ENCODE results near the gene ZNF865. TPM values are rescaled to one million over a fixed set of nuclear protein-coding genes. Genes with fewer than 3 reads are reported as not detected.

The ZNF865 gene
- total and polyA plus RNA-seq, 10 of the 15 experiments (the other 5 are each of a cell fraction or from before 2014, with no cell fraction given) = 0.02 to 18.3 (median 0.90) TPM

GRCh38 chr19:55635856-55636440 is 30.5 kb downstream of the ZNF865 start:
- SMC1A ChIA-PET (ENCODE audit: uncharacterized antibody, unreplicated experiment) = interaction anchor here (1.2 to 2.5 kb wide), 5 partner anchors 10 to 37 kb away, joined by 3 to 11 read pairs (median 5); partner anchors contain the start of genes CCDC106, FIZ1 and U2AF2
- no peak overlapping the region for H2AFZ ChIP-seq (ENCODE audit: control insufficient read depth, low read depth, low read length)
- H3K79me2 ChIP-seq (ENCODE audit: control insufficient read depth, insufficient read depth, low read length) = peaks cover 44% of the 10 kb centered on the region
- CTCF ChIA-PET = interaction anchor here (1.2 to 7.7 kb wide), 4 partner anchors 12 to 121 kb away, joined by 3 to 65 read pairs (median 22); partner anchors contain the start of genes CCDC106 and ZNF865
- peak overlapping the region; percentile 100 for H3K9ac ChIP-seq (ENCODE audit: control insufficient read depth, insufficient read depth, low read length)
- TF ChIP-seq POLR2AphosphoS5 (IDR thresholded peaks at IDR 0.05; ENCODE audit: low read length) (peak; percentile 54; the same call in 1 of the 2 replicates), CREM (IDR thresholded peaks at IDR 0.05; ENCODE audit: low read depth) (no peak), SPI1 (IDR thresholded peaks at IDR 0.05; ENCODE audit: borderline replicate concordance, insufficient read depth, low read depth, low read length) (peak; percentile 25; the same call in 1 of the 2 replicates)
- no peaks in the 10 kb centered on the region for H3K9me3 ChIP-seq (replicated peaks; ENCODE audit: control insufficient read depth, insufficient read depth, low read length)
- no peak for FAIRE-seq
- peak overlapping the region; percentile 99 for H3K27ac ChIP-seq (ENCODE audit: control insufficient read depth, insufficient read depth)
- no peaks in the 10 kb centered on the region for H3K27me3 ChIP-seq (replicated peaks in 1 of 2; ENCODE audit: control insufficient read depth in 2 of 2, insufficient read depth in 2 of 2, low read length in 1 of 2)
- ATAC-seq = no peak
- in situ Hi-C loops (cut with MboI) (no loop called here), intact Hi-C loops (cut with micrococcal nuclease; ENCODE audit: unreplicated experiment) (loop anchor here (10.0 kb wide), 1 partner anchor 439 kb away; no protein-coding TSS in a partner anchor)
- 24% methylated on average over 7 of the region's 7 CpGs for WGBS (ENCODE audit: insufficient coverage, insufficient replicate concordance, low lambda C conversion rate, missing lambda C conversion rate)
- DNase-seq (ENCODE audit: low read depth, low spot score) = no peak
- no peaks in the 10 kb centered on the region for H3K36me3 ChIP-seq (ENCODE audit: control insufficient read depth in 2 of 2, insufficient read depth in 2 of 2, low read length in 1 of 2)
- peak overlapping the region; percentile 91 for H3K4me2 ChIP-seq (ENCODE audit: control insufficient read depth, insufficient read depth)
- POLR2A ChIA-PET = interaction anchor here (0.7 to 4.5 kb wide), 3 partner anchors 12 to 21 kb away, joined by 3 to 28 read pairs (median 12); partner anchors contain the start of genes CCDC106 and U2AF2
- H3K4me1 ChIP-seq (ENCODE audit: control insufficient read depth, insufficient read depth, low read length) = peaks cover 39% of the 10 kb centered on the region
- peak overlapping the region; percentile 92 for H3K4me3 ChIP-seq
- TSS peak; percentile 79 for BruUV-seq (replicated peaks)
- RAD21 ChIA-PET (ENCODE audit: unreplicated experiment) = interaction anchor here (1.3 kb wide), 1 partner anchor 11 kb away, joined by 3 read pairs; no protein-coding TSS in a partner anchor
- no peaks in the 10 kb centered on the region for H4K20me1 ChIP-seq (ENCODE audit: control insufficient read depth, insufficient read depth)

- H3K9ac ChIP-seq (ENCODE audit: control insufficient read depth, insufficient read depth, low read length) = peak overlapping the region; percentile 16; the same call in 1 of the 2 replicates
- H3K79me2 ChIP-seq (ENCODE audit: control insufficient read depth, insufficient read depth, low read length) = peaks cover 49% of the 10 kb centered on the region
- H3K4me2 ChIP-seq (ENCODE audit: control insufficient read depth, insufficient read depth) = peak overlapping the region; percentile 91
- SMC1A ChIA-PET (ENCODE audit: uncharacterized antibody, unreplicated experiment) = interaction anchor here (1.2 to 2.5 kb wide), 5 partner anchors 11 to 38 kb away, joined by 3 to 11 read pairs (median 5); partner anchors contain the start of genes CCDC106, FIZ1 and U2AF2
- in situ Hi-C loops (cut with MboI) = no loop called here
- H3K4me1 ChIP-seq (ENCODE audit: control insufficient read depth, insufficient read depth, low read length) = peaks cover 38% of the 10 kb centered on the region
- FAIRE-seq = no peak
- H3K9me3 ChIP-seq (replicated peaks; ENCODE audit: control insufficient read depth, insufficient read depth, low read length) = no peaks in the 10 kb centered on the region
- H3K27ac ChIP-seq (ENCODE audit: control insufficient read depth, insufficient read depth) = no peak overlapping the region
- no peaks in the 10 kb centered on the region for H4K20me1 ChIP-seq (ENCODE audit: control insufficient read depth, insufficient read depth)
- no peak for ATAC-seq
- WGBS (ENCODE audit: insufficient coverage, insufficient replicate concordance, low lambda C conversion rate, missing lambda C conversion rate) = 60% methylated on average over 4 of the region's 4 CpGs
- H3K27me3 ChIP-seq (replicated peaks in 1 of 2; ENCODE audit: control insufficient read depth in 2 of 2, insufficient read depth in 2 of 2, low read length in 1 of 2) = no peaks in the 10 kb centered on the region
- RAD21 ChIA-PET (ENCODE audit: unreplicated experiment) = interaction anchor here (1.3 kb wide), 1 partner anchor 11 kb away, joined by 3 read pairs; no protein-coding TSS in a partner anchor
- POLR2A ChIA-PET = interaction anchor here (0.5 to 4.5 kb wide), 3 partner anchors 11 to 18 kb away, joined by 6 to 28 read pairs (median 12); partner anchors contain the start of genes CCDC106 and U2AF2
- no TSS peak for BruUV-seq (replicated peaks)
- H3K4me3 ChIP-seq = peak overlapping the region; percentile 92
- H3K36me3 ChIP-seq (ENCODE audit: control insufficient read depth in 2 of 2, insufficient read depth in 2 of 2, low read length in 1 of 2) = no peaks in the 10 kb centered on the region
- no peak overlapping the region for H2AFZ ChIP-seq (ENCODE audit: control insufficient read depth, low read depth, low read length)
- CTCF ChIA-PET = interaction anchor here (0.7 to 7.7 kb wide), 6 partner anchors 11 to 122 kb away, joined by 3 to 65 read pairs (median 12); partner anchors contain the start of genes CCDC106 and ZNF865
- no peak for DNase-seq (ENCODE audit: low read depth, low spot score)
- intact Hi-C loops (cut with micrococcal nuclease; ENCODE audit: unreplicated experiment) = loop anchor here (10.0 kb wide), 1 partner anchor 438 kb away; no protein-coding TSS in a partner anchor
- TF ChIP-seq GATAD2B (conservative IDR thresholded peaks at IDR 0.05; ENCODE audit: low read depth) (no peak), ASH2L (IDR thresholded peaks at IDR 0.05; ENCODE audit: borderline replicate concordance, low read depth) (no peak), CHD1 (IDR thresholded peaks at IDR 0.05; ENCODE audit: low read depth, low read length) (no peak), NBN (IDR thresholded peaks at IDR 0.05) (no peak), ZBTB4 (CRISPR knock-in tag; IDR thresholded peaks at IDR 0.05) (no peak), POLR2AphosphoS2 (IDR thresholded peaks at IDR 0.05; ENCODE audit: low read depth, low read length) (no peak), POU2F2 (IDR thresholded peaks at IDR 0.05; ENCODE audit: borderline replicate concordance, low read depth, low read length) (no peak), RUNX3 (IDR thresholded peaks at IDR 0.05; ENCODE audit: low read length) (no peak), KDM1A (IDR thresholded peaks at IDR 0.05; ENCODE audit: borderline replicate concordance) (no peak)
Observed at GRCh38 chr19:55636723-55637122, 31.3 kb downstream of the ZNF865 start.
